Pancreas (tissue), 10 donors: ENCODE results near the gene IQSEC1. TPM values are rescaled to one million over a fixed set of nuclear protein-coding genes. Genes with fewer than 3 reads are reported as not detected.

Source experiments
- ATAC-seq, 4 donors: fragments of 200-7000 bp; cut with Tn5 transposase; one replicate each; pipeline versions ENCODE4 v1.8.0 to v1.9.1; 2020; ENCODE audit warnings: mild to moderate bottlenecking in 4 of 4, moderate library complexity in 4 of 4
- DNase-seq, 6 donors: peaks; one replicate each; pipeline ENCODE4 v3.0.0-alpha.2; 2020
- FAIRE-seq: peaks from 2 replicates; lab custom pipeline; 2012; peaks lifted over from hg19 to GRCh38; lab: Jason Lieb, UNC
- H3K27ac ChIP-seq, 4 donors: fragments of 200-600 bp; sonication (generic); 1 replicate in 3 of 4; 2 replicates in 1 of 4; pipeline versions ENCODE4 v1.5.0 to v1.8.0; 2020
- H3K27me3 ChIP-seq, 4 donors: fragments of 200-600 bp; one replicate each; pipeline ENCODE4 v1.8.0; 2021
- H3K36me3 ChIP-seq, 3 donors: fragments of 200-600 bp; sonication (generic) in 1 of 3; one replicate each; pipeline versions ENCODE4 v1.5.0 to v1.8.0; 2020 to 2021
- H3K4me1 ChIP-seq, 3 donors: fragments of 200-600 bp; one replicate each; pipeline ENCODE4 v1.8.0; 2021
- H3K4me3 ChIP-seq, 4 donors: fragments of 200-600 bp; sonication (generic) in 2 of 4; one replicate each; pipeline versions ENCODE4 v1.5.0 to v1.8.0; 2020 to 2021
- H3K9me3 ChIP-seq, 4 donors: fragments of 200-600 bp; one replicate each; pipeline ENCODE4 v1.8.0; 2021
- WGBS, 2 donors: extraction: QIAGEN DNeasy Blood & Tissue Kit; methylation state at CpG; one replicate each; pipeline ENCODE4 v1.1.7; 2013; 5-methylcytosine and 5-hydroxymethylcytosine counted together
- intact Hi-C, 3 donors: fragments of 100-400 bp; cut with DNase I; formaldehyde crosslinking; loops; one replicate each; pipeline versions ENCODE4 v1.11.1 to v1.14.2; 2022
- polyA plus RNA-seq, 2 donors: library from polyadenylated mRNA; stranded (reverse); fragments of 200-250 nt; gene quantifications; one replicate each; pipeline ENCODE4 v1.2.3, GENCODE V29; 2013
- total RNA-seq, 6 donors: library from RNA; stranded (reverse); fragmentation: NEBNext Ultra II Directional in 4 of 6; extraction: Animal tissue kit (Norgen Biotek cat#: 25700) in 4 of 6; gene quantifications; one replicate each; pipeline versions ENCODE4 v1.2.1 to v1.2.4, GENCODE V29; 2021 to 2023
- TF ChIP-seq, protein P1 (sequence below), 4 donors: fragments of 200-600 bp; sonication (generic) in 3 of 4; IDR thresholded peaks; one replicate each; pipeline versions ENCODE4 v1.5.0 to v1.8.0; 2021; ENCODE audit warnings: antibody characterized with exemption in 4 of 4
- donor health status: healthy with polysubstance abuse.
- donor health status: DM: no; HTN: no; CAD: no; lungs with moderate emphysema.
- donor health status: DM: no; HTN: no; CAD: no.
- donor health status: control.
- donor health status: control.
- donor health status: Bipolar disorder and iron deficiency.
- donor health status: DM: yes; HTN: yes; CAD: no.
- donor health status: DM: no; HTN: no; CAD: no.
- donor health status: DM: no; HTN: no; CAD: no.
- donor health status: DM: yes; HTN: yes; CAD: no.

The IQSEC1 gene
- total and polyA plus RNA-seq, 8 donors, result 15.0 to 27.9 (median 23.1) TPM

DNA sequence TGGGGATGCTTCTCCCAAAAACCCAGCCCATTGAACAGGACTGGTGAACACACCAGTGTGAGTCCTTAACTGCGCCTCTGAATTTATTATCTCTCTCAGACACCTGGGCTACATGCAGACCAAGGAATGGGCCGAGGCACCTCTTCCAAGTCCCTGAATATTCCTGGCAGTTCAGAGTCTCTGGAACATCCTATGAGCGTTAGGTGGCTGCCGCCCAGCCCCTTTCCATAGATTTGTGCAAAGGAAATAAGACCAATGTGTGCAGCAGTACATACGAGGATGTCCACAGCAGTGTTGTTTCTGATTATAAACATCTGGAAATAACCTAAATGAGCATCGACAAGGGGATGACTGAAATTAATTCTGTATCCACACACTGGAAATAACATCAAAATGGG, 127.0 kb downstream of the IQSEC1 start:
- H3K27ac ChIP-seq, result no peak overlapping the region
- intact Hi-C loops, result no loop called here
- H3K36me3 ChIP-seq, result peaks cover 0 to 2% (median 0%) of the 10 kb centered on the region in 3 donors
- no peaks in the 10 kb centered on the region for H3K9me3 ChIP-seq
- WGBS, 2 donors, result 86% methylated on average over 6 of the region's 6 CpGs
- DNase-seq, result no peak
- H3K4me3 ChIP-seq, result no peak overlapping the region
- ATAC-seq, result no peak
- no peaks in the 10 kb centered on the region for H3K27me3 ChIP-seq
- no peak for FAIRE-seq
- peaks cover 0 to 5% (median 5%) of the 10 kb centered on the region in 3 donors for H3K4me1 ChIP-seq
- TF ChIP-seq, protein P1, sequence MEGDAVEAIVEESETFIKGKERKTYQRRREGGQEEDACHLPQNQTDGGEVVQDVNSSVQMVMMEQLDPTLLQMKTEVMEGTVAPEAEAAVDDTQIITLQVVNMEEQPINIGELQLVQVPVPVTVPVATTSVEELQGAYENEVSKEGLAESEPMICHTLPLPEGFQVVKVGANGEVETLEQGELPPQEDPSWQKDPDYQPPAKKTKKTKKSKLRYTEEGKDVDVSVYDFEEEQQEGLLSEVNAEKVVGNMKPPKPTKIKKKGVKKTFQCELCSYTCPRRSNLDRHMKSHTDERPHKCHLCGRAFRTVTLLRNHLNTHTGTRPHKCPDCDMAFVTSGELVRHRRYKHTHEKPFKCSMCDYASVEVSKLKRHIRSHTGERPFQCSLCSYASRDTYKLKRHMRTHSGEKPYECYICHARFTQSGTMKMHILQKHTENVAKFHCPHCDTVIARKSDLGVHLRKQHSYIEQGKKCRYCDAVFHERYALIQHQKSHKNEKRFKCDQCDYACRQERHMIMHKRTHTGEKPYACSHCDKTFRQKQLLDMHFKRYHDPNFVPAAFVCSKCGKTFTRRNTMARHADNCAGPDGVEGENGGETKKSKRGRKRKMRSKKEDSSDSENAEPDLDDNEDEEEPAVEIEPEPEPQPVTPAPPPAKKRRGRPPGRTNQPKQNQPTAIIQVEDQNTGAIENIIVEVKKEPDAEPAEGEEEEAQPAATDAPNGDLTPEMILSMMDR (IDR thresholded peaks at IDR 0.05), result no peak

DNA sequence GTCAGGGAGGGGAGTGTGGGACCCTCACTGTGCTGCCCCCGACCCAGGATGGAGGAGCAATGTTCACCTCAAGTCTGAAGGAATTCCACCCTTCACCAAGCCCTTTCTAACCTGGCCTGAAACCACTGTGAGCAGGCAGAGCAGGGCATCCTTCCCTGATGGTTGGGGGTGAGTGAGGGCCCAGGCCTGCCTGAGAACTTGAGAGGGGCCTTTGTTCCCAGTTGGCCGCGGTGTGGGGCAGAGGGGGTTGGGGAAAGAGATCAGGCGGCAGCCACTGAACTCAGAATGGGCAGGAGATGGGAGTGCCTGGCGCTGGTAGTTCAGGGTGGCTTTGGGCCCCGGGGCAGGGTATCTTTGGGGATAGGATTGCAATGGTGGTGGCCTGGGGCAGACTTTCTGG, 128.4 kb downstream of the IQSEC1 start:
- no peaks in the 10 kb centered on the region for H3K9me3 ChIP-seq
- ATAC-seq (no peak), FAIRE-seq (no peak), DNase-seq (no peak)
- no peaks in the 10 kb centered on the region for H3K27me3 ChIP-seq
- peaks cover 0 to 5% (median 5%) of the 10 kb centered on the region in 3 donors for H3K4me1 ChIP-seq
- WGBS, 2 donors, result 76 to 77% methylated on average over 6 of the region's 6 CpGs
- H3K4me3 ChIP-seq, result no peak overlapping the region
- TF ChIP-seq, protein P1 (IDR thresholded peaks at IDR 0.05), result no peak
- H3K27ac ChIP-seq, result no peak overlapping the region
- intact Hi-C loops, result no loop called here
- peaks cover 0 to 11% (median 0%) of the 10 kb centered on the region in 3 donors for H3K36me3 ChIP-seq

DNA sequence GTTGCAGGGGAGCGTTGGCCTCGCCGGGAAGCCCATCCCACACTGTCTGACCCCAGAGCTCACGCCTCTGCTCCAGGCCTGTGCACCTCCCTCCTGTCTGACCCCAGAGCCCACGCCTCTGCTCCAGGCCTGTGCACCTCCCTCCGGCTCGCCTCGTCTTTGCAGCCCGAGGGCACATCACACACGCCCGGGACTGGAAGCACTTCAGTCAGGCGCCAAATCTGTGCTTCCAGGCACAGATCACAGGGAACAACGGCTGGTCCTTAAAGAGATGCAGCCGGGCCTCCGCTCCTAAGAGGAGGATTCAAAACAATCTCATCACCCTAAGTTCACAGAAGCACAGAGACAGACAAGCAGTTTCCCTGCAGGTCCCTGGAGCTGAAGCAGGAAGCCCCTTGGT, 128.8 kb downstream of the IQSEC1 start:
- FAIRE-seq (no peak), DNase-seq (no peak), ATAC-seq (no peak)
- WGBS, 2 donors, result 84% methylated on average over 15 of the region's 15 CpGs
- no peak overlapping the region for H3K4me3 ChIP-seq
- TF ChIP-seq, protein P1 (IDR thresholded peaks at IDR 0.05), result no peak
- intact Hi-C loops, result no loop called here
- H3K36me3 ChIP-seq, result peaks cover 0 to 11% (median 0%) of the 10 kb centered on the region in 3 donors
- H3K27me3 ChIP-seq, result no peaks in the 10 kb centered on the region
- peaks cover 0 to 5% (median 5%) of the 10 kb centered on the region in 3 donors for H3K4me1 ChIP-seq
- no peaks in the 10 kb centered on the region for H3K9me3 ChIP-seq
- H3K27ac ChIP-seq, result no peak overlapping the region

DNA sequence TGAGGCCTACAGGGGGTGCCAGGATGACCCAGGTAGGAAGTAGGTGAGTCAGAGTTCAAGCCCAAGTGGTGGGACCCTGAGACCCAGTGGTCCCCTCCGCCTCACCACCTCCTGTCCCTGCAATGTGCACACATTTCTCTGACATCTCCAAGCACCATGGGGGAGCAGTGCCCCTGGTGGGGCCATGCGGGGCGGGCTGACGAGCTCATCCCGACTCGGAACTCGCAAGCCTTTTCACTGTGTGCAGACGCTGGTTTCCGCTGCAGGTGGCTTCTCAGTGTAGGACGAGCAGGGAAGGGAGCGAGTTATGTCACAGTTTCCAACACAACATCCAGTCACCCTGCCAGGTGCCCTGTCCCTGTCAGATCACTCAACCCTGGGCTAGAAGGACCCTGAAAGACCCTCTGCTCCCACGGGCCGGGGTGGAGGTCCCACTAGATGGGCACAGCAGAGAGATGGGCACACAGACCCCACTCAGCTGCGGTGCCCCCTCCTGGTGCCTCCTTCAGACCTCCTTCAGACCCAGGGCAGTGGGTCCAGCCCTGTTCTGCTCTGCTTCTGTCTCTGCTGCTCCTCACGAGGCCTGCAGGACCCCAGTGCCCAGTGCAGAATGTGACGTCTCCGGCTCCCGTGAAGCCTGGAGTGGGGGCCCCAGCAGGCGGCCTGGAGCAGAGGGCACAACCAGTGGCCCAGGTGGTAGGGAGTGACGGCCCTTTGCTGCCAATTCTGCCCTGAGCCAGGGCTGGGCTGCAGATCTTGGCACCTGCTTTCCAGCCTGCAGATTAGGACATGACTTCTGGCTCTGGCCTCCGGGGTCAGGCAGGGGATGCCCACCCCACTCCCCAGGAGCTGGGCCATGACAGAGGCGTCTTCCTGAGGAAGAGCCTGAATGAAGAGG, 129.9 kb downstream of the IQSEC1 start:
- Histone ChIP-seq H3K27me3 (no peaks in the 10 kb centered on the region), H3K36me3 (peaks cover 0 to 11% (median 0%) of the 10 kb centered on the region in 3 donors), H3K4me3 (no peak overlapping the region), H3K9me3 (no peaks in the 10 kb centered on the region), H3K4me1 (peaks cover 0 to 5% (median 5%) of the 10 kb centered on the region in 3 donors), H3K27ac (no peak overlapping the region)
- DNase-seq (no peak), FAIRE-seq (no peak), ATAC-seq (peak; percentile 12 to 67 (median 42))
- 69% methylated on average over 22 of the region's 22 CpGs for WGBS, 2 donors
- TF ChIP-seq, protein P1 (IDR thresholded peaks at IDR 0.05), result no peak
- intact Hi-C loops, result no loop called here
